Spleen (tissue), 7 donors: Measurements from ENCODE around the gene TECPR1.

Source experiments
- CTCF ChIP-seq, 11 experiments: fragments of 200-600 bp in 7 of 11; fragments of 450-650 bp in 4 of 11; sonication (generic) in 4 of 11; IDR thresholded peaks in 8 of 11; conservative IDR thresholded peaks in 3 of 11; 1 replicate in 7 of 11; 2 replicates in 4 of 11; pipeline versions ENCODE4 v1.4.0 to v1.8.0; 2016 to 2021; ENCODE audit warnings: antibody characterized with exemption in 11 of 11, inconsistent platforms in 4 of 11, mild to moderate bottlenecking in 1 of 11
- POLR2A ChIP-seq, 3 donors: fragments of 450-650 bp; IDR thresholded peaks; one replicate each; pipeline ENCODE4 v1.5.1; 2017; ENCODE audit warnings: antibody characterized with exemption in 3 of 3, mild to moderate bottlenecking in 1 of 3
- POLR2AphosphoS5 ChIP-seq, 3 donors: sonication (generic); formaldehyde crosslinking; IDR thresholded peaks; one replicate each; pipeline ENCODE4 v1.5.1; 2017; ENCODE audit warnings: antibody characterized with exemption in 3 of 3
- donor health status: DM: no; HTN: no; CAD: no; lungs with moderate emphysema.
- donor health status: DM: no; HTN: no; CAD: no.
- donor health status: DM: no; HTN: no; CAD: no.

GRCh38 chr7:98200364-98200763 lies 51.7 kb downstream of the TECPR1 start:
- TF ChIP-seq POLR2A (IDR thresholded peaks at IDR 0.05) (no peak), CTCF (IDR thresholded peaks at IDR 0.05 in 8 of 11, conservative IDR thresholded peaks at IDR 0.05 in 3 of 11) (no peak), POLR2AphosphoS5 (IDR thresholded peaks at IDR 0.05) (no peak)
